KMS-11 (cell line): ENCODE measurements around the gene SLC8A3.
A peak's percentile ranks its signal among the peaks of the same experiment; 100 is the strongest.

Experiments used
- H2AFZ ChIP-seq: fragments of 200-600 bp; sonication (generic); 2 replicates; pipeline ENCODE4 v1.6.1; 2016; ENCODE audit warnings: antibody characterized with exemption, mixed run types, low read depth
- H3K27ac ChIP-seq: fragments of 200-600 bp; sonication (generic); 2 replicates; pipeline ENCODE4 v1.6.1; 2016; ENCODE audit warnings: mild to moderate bottlenecking, mixed run types
- H3K27me3 ChIP-seq: fragments of 200-600 bp; sonication (generic); 2 replicates; pipeline ENCODE4 v1.6.1; 2017; ENCODE audit warnings: mild to moderate bottlenecking, low read depth, mixed run types, moderate library complexity; ENCODE audit not compliant: insufficient read depth
- H3K36me3 ChIP-seq: fragments of 200-600 bp; sonication (generic); 2 replicates; pipeline ENCODE4 v1.6.1; 2017; ENCODE audit warnings: mild to moderate bottlenecking, mixed run types; ENCODE audit not compliant: insufficient read depth
- H3K4me1 ChIP-seq: fragments of 200-600 bp; sonication (generic); 2 replicates; pipeline ENCODE4 v1.6.1; 2016; ENCODE audit warnings: mild to moderate bottlenecking, low read depth, mixed run types; ENCODE audit not compliant: poor library complexity, severe bottlenecking
- H3K4me2 ChIP-seq: fragments of 200-600 bp; sonication (generic); 2 replicates; pipeline ENCODE4 v1.7.0; 2016; ENCODE audit warnings: mild to moderate bottlenecking, mixed run types
- H3K4me3 ChIP-seq: fragments of 200-600 bp; sonication (generic); IDR thresholded peaks from 2 replicates; pipeline ENCODE4 v1.6.1; 2017; ENCODE audit warnings: low read depth, low read length, mixed read lengths; ENCODE audit not compliant: insufficient read depth
- H3K79me2 ChIP-seq: fragments of 200-600 bp; sonication (generic); 2 replicates; pipeline ENCODE4 v1.6.1; 2016; ENCODE audit warnings: low read depth, mixed run types; ENCODE audit not compliant: insufficient read depth
- H3K9ac ChIP-seq: fragments of 200-600 bp; sonication (generic); 2 replicates; pipeline ENCODE4 v1.6.1; 2016; ENCODE audit warnings: mild to moderate bottlenecking, mixed run types
- H4K20me1 ChIP-seq: fragments of 200-600 bp; sonication (generic); 2 replicates; pipeline ENCODE4 v1.6.1; 2016; ENCODE audit warnings: mild to moderate bottlenecking, mixed run types; ENCODE audit not compliant: insufficient read depth
- TF ChIP-seq, protein P1 (sequence below): fragments of 200-600 bp; sonication (generic); conservative IDR thresholded peaks from 2 replicates; pipeline ENCODE4 v1.6.1; 2017; ENCODE audit warnings: low read depth, mild to moderate bottlenecking, antibody characterized with exemption, low read length, moderate library complexity, mixed read lengths

SLC8A3 gene

DNA sequence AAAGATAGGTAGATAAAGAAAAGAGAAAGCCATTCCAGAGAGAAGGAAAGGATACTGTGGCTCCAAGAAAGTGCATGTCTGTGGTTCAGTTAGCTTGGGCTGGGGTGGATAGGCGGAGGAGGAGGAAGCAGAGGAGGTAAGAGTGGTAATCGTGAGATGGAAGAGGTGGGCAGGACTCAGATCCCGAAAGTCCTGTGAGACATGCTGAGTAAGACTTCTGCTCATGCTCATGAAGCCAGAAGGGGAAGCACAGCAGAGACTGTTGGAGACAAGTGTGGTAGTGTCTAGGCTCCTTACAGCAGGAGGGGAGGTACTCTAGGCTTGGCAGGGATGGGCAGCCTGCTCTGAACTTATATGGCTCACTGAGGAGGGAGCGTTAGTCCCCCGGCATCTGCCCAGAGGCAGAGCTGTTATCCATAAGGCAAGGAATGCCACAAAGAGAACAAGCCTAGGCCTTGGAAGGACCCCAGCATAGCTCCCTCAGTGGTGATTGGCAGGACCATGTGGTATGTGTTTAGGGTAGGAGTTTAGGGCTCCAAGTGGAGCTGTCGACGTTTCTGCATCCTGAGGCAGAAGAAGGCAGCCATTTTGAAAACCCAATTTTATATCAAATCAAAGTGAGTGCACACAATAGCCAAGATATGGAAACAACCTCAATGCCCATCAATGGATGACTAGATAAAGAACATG is 174.2 kb downstream of the SLC8A3 start:
- peaks cover 19% of the 10 kb centered on the region for H3K4me1 ChIP-seq
- no peaks in the 10 kb centered on the region for H3K36me3 ChIP-seq
- no peaks in the 10 kb centered on the region for H3K27me3 ChIP-seq
- no peak overlapping the region for H3K27ac ChIP-seq
- no peak overlapping the region for H2AFZ ChIP-seq
- H3K4me3 ChIP-seq, result no peak overlapping the region
- TF ChIP-seq, protein P1, sequence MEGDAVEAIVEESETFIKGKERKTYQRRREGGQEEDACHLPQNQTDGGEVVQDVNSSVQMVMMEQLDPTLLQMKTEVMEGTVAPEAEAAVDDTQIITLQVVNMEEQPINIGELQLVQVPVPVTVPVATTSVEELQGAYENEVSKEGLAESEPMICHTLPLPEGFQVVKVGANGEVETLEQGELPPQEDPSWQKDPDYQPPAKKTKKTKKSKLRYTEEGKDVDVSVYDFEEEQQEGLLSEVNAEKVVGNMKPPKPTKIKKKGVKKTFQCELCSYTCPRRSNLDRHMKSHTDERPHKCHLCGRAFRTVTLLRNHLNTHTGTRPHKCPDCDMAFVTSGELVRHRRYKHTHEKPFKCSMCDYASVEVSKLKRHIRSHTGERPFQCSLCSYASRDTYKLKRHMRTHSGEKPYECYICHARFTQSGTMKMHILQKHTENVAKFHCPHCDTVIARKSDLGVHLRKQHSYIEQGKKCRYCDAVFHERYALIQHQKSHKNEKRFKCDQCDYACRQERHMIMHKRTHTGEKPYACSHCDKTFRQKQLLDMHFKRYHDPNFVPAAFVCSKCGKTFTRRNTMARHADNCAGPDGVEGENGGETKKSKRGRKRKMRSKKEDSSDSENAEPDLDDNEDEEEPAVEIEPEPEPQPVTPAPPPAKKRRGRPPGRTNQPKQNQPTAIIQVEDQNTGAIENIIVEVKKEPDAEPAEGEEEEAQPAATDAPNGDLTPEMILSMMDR, result no peak
- no peaks in the 10 kb centered on the region for H4K20me1 ChIP-seq
- no peaks in the 10 kb centered on the region for H3K79me2 ChIP-seq
- H3K9ac ChIP-seq, result no peak overlapping the region
- no peak overlapping the region for H3K4me2 ChIP-seq

GRCh38 chr14:70013271-70013873 is 175.4 kb downstream of the SLC8A3 start:
- Histone ChIP-seq H3K79me2 (no peaks in the 10 kb centered on the region), H2AFZ (no peak overlapping the region), H3K27ac (no peak overlapping the region), H3K4me3 (no peak overlapping the region), H3K36me3 (no peaks in the 10 kb centered on the region), H3K4me2 (no peak overlapping the region), H3K27me3 (no peaks in the 10 kb centered on the region), H3K9ac (no peak overlapping the region), H3K4me1 (peaks cover 8% of the 10 kb centered on the region), H4K20me1 (no peaks in the 10 kb centered on the region)
- TF ChIP-seq, protein P1, result peak; percentile 71

DNA sequence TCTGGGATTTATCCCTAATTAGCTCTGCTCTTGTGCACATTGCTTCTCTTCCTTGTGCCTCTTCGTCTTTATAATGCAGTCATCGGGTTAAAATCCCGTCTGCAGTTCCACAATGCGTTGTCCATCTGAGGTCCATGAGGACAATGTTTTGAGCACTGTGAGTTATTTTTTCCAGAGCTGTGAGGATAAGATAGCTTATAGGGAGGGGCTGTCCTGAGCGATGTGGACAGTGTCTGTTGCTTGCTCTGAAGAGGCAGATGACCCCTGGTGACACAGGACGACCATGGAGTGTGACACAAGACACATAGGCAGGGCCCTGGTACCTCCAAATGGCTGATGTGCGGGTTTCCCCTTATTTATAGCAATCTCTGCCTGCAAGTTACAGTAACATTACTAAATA is 177.0 kb downstream of the SLC8A3 start:
- H3K9ac ChIP-seq, result no peak overlapping the region
- no peaks in the 10 kb centered on the region for H3K36me3 ChIP-seq
- no peak overlapping the region for H3K4me2 ChIP-seq
- TF ChIP-seq, protein P1, result no peak
- no peaks in the 10 kb centered on the region for H3K27me3 ChIP-seq
- no peak overlapping the region for H3K4me3 ChIP-seq
- H3K4me1 ChIP-seq, result no peaks in the 10 kb centered on the region
- no peak overlapping the region for H2AFZ ChIP-seq
- no peaks in the 10 kb centered on the region for H4K20me1 ChIP-seq
- H3K79me2 ChIP-seq, result no peaks in the 10 kb centered on the region
- no peak overlapping the region for H3K27ac ChIP-seq

DNA sequence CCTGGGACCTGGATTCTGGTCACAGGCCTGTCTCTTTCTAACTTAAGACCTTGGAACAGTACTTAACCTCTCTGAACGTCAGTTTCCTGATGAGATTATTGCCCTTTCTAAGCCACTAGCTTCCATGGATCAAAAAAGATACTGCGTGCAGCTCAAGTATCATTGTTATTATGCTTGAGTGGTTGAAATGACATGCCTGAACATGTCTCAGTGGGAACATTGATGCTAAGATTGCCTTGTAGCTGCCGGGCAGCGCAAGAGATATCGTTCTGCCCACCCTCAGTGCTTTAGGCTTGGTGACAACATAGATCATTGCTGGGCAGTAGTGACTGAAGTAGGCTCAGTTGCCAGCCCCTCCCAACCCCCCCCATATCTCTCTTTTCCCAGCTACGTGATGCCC is 177.7 kb downstream of the SLC8A3 start:
- H3K4me2 ChIP-seq, result no peak overlapping the region
- no peak overlapping the region for H2AFZ ChIP-seq
- no peak overlapping the region for H3K4me3 ChIP-seq
- H3K79me2 ChIP-seq, result no peaks in the 10 kb centered on the region
- no peaks in the 10 kb centered on the region for H4K20me1 ChIP-seq
- TF ChIP-seq, protein P1, result no peak
- H3K36me3 ChIP-seq, result no peaks in the 10 kb centered on the region
- H3K4me1 ChIP-seq, result no peaks in the 10 kb centered on the region
- H3K27me3 ChIP-seq, result no peaks in the 10 kb centered on the region
- no peak overlapping the region for H3K27ac ChIP-seq
- H3K9ac ChIP-seq, result no peak overlapping the region
